IPS DF 4.7 (cell line): ENCODE measurements around the gene WNT9A.

Experiments
- DNase-seq: peaks from one replicate; pipeline ENCODE4 v3.0.0-alpha.2; 2013; ENCODE audit warnings: low spot score; ENCODE audit errors: extremely low read depth

Gene WNT9A

GRCh38 chr1:227924168-227924832 lies 23.4 kb downstream of the WNT9A start:
- no peak for DNase-seq

- DNase-seq = no peak
Observed at GRCh38 chr1:227923353-227924167, 24.2 kb downstream of the WNT9A start.

- no peak for DNase-seq
Observed at GRCh38 chr1:227922501-227923352, 25.0 kb downstream of the WNT9A start.

- no peak for DNase-seq
Observed at GRCh38 chr1:227921461-227922185, 26.1 kb downstream of the WNT9A start.

DNA sequence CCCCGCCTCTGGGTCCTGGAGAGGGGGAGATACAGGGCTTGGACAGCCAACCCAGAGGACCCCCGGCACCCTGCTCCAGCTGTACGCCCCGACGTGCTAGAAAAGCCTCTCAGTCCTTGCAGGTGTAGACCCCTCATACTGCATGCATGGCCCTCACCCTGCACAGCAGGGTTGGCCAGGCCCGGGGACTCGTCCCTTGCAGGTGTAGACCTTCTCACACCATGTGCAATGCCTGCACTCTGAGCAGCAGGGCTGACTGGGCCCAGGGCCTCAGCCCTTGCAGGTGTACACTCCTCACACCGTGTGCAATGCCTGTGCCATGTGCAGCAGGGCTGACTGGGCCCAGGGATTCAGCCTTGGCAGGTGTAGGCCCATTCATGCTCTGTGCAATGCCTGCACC lies 26.8 kb downstream of the WNT9A start:
- DNase-seq = no peak

DNA sequence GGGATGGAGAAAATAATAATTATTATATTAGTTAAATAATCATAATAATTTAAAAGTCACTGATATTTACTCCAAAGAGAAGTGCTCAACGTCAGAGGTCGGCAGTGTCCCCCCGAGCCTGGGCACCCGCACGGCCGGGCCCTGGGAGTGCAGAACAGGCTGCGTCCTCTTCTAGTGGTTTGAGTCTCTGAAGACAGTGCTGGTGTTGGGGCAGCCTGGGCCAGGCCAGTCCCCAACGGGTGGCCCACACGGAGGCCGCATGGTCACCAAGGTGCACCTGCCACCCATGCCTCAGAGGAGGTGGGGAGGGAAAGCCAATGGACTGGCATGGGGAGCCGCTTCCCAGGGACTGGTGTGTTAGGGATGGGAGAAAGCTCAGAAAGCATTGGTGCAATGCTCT lies 27.3 kb downstream of the WNT9A start:
- no peak for DNase-seq

DNA sequence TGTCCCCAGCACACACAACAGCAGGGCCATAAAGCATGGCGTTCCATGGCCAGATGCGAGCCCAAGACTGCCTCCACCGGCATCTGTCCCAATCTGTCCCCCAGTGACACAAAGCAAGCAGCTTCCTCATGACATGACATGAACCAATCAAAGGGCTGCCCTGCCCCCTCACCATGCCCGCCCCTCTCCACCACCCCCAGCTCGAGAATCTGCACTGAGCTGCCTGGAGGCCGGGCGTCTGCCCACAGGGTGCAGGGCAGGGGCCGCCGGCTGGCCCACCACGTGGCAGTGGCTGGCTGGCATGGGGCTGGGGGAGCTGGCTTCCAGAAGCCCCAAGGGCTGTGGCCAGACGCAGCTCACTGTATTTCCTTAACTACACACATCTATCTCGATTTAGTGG lies 27.8 kb downstream of the WNT9A start:
- no peak for DNase-seq

DNA sequence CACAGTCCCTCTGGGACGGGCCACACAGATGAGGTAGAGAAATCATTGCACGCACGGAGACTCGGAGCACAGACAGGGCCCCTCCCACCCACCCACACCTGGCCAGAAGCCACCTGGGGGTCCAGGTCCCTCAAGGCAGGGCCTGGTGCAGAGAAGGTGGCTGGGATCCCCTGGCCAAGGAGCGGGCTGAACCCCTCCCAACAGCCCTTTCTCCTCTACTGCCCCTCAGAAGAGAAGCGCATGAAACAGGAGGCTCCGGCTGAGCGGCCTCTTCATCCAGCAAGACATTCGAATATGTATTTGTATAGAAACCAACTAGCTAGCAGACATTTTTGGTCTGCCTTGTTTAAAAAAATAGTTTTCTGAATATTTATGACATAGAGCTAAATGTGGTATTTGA lies 29.0 kb downstream of the WNT9A start:
- no peak for DNase-seq

DNA sequence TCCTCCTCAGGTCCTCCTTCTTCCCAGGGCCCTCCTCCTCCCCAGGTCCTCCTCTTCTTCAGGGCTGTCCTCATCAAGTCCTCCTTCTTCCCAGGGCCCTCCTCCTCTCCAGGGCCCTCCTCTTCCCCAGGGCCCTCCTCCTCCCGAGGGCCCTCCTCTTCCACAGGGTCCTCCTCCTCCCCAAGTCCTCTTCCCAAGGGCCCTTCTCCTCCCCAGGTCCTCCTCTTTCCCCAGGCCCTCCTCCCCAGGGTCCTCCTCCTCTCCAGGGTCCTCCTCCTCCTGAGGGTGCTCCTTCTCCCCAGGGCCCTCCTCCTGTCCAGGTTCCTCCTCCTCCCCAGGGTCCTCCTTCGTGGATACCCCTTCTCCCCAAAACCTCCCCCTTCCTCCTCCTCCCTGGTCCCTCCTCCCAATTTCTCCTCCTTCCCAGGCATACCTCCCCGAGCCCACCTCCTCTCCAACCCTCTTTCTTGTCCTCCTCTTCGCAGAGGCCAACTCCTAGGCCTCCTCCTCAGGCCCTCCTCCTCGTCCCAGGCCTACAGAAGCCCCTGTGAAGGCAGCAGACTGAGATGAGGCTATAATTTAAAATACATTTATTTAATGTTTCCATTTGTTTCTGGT lies 29.5 kb downstream of the WNT9A start:
- no peak for DNase-seq

DNA sequence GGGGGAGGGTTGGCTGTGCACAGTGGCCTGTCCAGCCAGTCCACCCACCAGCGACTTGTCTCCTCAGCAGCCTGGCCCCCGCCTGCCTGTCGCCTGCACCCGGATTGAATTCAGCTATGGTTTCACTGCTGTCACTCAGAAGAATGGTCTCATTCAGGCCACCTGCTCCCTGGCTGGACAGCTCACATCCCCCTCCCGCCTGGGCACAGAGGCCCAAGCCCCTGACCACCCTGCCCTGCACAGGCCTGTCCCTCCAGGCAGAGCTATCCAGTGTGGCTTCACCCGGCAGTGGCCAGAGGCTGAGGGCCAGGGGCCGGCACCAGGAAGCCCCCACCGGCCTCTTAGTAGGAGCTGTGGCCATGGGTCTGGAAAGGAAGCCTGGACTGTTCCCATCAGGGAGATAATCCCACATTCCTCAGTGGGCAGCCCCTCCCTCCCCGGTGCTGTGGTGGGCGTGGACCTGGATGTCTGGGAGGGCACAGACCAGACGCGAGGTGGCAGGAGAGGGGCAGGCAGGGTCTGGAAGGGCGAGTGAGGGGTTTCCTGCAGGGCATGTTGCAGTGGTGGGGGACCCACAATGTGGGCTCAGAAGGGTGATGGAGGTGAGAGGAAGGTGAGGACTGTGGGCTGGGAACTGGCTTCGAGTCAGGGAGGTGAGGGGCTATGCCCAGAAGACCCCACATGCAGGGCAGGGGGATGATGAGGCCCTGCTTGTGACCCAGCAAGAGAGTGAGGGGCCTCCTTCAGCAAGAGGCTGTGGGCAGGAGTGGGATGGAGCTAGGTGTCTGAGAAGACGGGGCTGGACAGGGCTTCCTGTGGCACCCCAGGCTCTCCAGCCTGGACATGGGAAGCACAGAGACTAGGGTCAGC lies 30.4 kb downstream of the WNT9A start:
- no peak for DNase-seq

GRCh38 chr1:227916655-227917054 lies 31.1 kb downstream of the WNT9A start:
- no peak for DNase-seq

DNA sequence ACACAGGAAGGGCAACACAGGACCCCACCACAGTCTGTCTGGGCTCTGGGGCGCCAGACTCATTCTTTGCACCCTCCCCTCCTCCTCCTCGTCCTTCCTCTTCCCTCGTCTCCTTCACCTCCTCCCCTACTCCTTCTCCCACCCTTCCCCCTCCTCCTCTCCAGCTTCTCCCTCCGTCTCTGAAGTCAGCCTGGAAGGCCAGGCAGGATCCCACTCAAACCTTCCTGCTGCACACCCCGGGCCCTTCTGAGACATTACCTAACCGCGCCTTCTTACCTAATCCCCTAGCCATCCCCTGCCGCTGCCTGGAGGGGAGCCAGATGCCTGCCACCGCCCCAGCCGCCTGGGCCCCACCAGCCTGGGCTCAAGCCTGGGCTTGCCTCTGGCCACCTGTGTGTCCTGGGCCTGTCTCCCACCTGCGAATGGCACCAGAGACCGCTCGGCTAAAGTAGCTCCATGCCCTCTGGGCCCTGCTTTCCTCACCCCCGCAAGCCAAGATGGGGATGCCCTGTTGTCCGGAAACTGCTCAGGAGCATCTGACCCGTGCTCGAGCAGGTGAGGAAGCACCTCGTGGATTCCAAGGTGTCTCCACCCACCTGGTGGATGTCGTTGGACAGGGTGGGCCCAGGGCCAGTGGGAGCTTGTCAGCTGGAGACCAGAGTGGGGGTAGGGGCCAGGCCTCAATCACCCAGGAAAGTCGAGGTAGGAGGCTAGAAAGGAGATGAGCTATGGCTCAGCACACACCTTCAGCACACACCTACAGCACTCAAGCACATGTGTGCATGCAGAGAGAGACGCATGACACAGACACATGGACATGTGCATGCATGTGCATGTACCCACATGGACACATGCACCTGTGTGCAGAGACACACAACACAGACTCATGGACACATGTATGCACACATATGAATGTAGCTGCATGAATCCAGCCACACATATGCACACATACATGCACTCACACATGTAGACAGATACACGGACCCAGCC lies 31.9 kb downstream of the WNT9A start:
- DNase-seq = no peak

DNA sequence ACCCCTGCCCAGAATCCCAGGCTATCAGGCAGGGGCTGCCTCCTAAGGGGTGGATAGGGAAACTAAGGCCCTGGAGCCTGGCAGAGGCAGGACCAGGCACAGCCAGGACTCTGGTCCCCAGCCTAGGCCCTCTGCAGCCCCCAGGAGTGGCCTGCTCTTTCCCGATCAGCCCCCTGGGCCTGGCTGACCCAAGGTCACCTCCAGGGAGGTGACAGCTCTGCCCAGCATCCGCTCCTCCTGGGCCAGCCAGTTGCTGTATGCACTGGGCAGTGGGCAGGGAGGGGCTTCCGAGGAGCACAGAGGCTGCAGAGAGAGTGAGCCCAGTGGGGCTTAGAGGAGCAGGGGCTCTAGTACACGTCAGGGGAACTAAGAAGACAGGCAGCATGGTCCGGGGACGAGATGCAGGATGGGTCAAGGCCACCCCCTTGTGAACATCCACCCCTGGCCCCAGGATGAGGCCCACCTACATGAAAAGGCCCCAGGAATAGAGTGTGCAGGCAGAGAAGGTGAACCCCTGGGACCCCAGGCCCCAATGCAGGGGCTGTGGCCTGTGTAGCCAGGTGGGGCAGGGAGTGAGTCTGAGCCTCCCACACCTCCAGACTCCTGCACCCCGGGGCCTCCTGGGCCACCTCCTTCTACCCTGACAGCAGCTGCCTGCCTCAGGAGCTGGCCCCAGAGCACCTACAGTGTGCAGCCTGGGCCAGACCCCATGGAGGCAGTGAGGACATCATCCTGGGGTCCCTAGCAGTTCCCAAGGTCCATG lies 32.8 kb downstream of the WNT9A start:
- no peak for DNase-seq

DNA sequence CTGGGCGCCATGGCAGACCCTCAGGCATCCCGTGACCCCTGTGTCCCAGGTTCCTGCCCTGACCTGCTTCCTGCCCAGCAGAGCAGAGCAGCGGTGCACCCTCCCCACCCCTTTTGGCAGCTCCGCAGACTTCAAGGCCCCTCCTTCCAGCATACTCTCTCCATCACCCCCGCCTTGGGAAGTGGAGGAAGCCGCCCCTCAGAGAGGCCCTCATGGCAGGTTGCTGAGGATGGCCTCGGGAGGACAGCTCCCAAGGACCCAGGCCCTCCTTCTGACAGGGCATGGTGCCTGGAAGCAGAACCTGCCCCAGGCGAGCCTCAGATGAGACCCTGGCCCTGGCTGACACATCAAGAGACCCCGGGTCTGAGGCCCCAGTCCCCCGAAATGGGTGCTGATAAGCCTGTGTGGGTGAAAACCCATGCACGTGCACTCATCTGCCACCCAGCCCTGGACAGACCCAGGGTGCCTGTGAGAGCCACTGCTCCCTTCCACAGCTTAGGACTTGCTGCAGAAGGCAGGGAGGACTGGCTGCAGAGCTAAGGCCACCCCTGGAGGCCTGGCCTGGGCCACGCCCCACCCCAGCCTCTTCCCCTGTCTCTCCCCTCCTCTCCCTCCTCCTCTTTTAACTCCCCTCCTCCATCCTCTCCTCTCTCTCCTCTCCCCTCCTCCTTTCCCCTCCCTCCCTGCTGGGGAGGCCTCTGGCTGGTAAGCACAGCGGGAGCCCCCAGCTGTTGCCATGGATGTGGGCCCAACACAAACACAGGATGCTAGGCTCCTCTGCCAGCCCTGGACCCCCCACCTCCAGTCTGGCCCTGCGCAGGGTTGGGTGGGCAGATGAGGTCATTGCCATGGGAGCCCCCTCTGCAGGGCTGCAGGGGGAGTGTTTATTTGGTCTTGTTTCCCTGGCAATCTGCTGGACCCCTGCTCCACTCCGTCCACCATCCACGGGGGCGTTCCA lies 33.7 kb downstream of the WNT9A start:
- DNase-seq = no peak

DNA sequence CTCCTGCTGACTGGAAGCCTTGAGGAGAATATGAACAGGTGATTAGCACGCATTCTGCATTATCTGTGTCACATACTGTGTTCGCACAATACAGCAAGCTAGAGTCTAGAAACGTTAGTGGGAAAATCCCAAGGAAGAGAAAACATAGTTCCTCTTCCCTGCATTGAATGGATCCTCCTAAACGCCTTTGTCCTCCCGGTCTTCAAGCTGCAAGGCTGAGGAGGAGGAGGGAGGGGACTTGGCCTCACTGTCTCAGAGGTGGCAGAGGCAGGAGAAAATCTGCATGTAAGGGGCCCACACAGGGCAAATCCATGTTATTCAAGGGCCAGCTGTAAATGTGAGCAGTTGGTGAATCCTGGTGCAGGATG lies 34.4 kb downstream of the WNT9A start:
- DNase-seq = no peak

- no peak for DNase-seq
Observed at GRCh38 chr1:227912866-227913265, 34.9 kb downstream of the WNT9A start.

GRCh38 chr1:227911376-227911775 lies 36.4 kb downstream of the WNT9A start:
- DNase-seq = no peak
